ENCODE data around the gene FAM9A.

DNA sequence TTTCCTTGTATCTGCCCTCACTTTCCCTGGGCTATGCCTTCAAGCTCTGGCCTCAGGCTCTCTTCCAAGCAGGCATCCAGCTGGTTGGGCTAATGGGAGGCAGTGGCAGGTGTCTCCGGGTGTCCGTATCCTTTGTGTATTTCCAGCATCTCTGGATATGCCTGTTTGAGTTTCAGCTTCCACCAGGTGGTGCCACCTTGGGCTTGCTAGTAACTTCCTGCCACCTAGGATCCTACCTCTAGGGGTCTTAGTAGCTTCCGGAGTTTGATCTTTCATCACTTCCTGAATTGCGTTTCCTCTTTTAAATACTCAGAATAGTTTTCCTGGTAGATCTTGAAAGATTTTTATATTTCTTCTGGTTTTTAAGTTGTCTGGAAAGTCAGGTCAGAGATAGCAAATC lies 46.1 kb downstream of the FAM9A start:
- no peak for TF ChIP-seq MAX (IDR thresholded peaks at IDR 0.05)
- no peak for TF ChIP-seq CTCF (IDR thresholded peaks at IDR 0.05)
- no peak for TF ChIP-seq POLR2A (IDR thresholded peaks at IDR 0.05; ENCODE audit: low read length)
- no peak for TF ChIP-seq CBX8 (IDR thresholded peaks at IDR 0.05)
- no peak for TF ChIP-seq KDM1A (IDR thresholded peaks at IDR 0.05; ENCODE audit: low read depth)
- TF ChIP-seq RCOR1 (IDR thresholded peaks at IDR 0.05; ENCODE audit: low read depth, low read length) = no peak
- no peak for TF ChIP-seq REST (IDR thresholded peaks at IDR 0.05)
- TF ChIP-seq, protein P1, sequence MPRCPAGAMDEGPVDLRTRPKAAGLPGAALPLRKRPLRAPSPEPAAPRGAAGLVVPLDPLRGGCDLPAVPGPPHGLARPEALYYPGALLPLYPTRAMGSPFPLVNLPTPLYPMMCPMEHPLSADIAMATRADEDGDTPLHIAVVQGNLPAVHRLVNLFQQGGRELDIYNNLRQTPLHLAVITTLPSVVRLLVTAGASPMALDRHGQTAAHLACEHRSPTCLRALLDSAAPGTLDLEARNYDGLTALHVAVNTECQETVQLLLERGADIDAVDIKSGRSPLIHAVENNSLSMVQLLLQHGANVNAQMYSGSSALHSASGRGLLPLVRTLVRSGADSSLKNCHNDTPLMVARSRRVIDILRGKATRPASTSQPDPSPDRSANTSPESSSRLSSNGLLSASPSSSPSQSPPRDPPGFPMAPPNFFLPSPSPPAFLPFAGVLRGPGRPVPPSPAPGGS (IDR thresholded peaks at IDR 0.05) = no peak
- TF ChIP-seq CEBPB (IDR thresholded peaks at IDR 0.05) = no peak
- TF ChIP-seq EP300 (IDR thresholded peaks at IDR 0.05) = no peak
- TF ChIP-seq JUNB (IDR thresholded peaks at IDR 0.05) = no peak

Measured in A549 (cell line).